T-helper 2 cell treated with Interferon-gamma antibody and Interleukin-4, amounts not matched to agents 100 ng/mL and 5 ng/mL, for 36 hours (primary cell): ENCODE data around the gene NAXE. TPM values are rescaled to one million over a fixed set of nuclear protein-coding genes. Genes with fewer than 3 reads are reported as not detected.
"Not testable (repeated sequence)": the region's sequence is repeated elsewhere in the genome, so short reads cannot be mapped to it uniquely, and the experiment has no call there.

Experiments
- intact Hi-C: fragments of 100-400 bp; cut with micrococcal nuclease; formaldehyde crosslinking; loops from one replicate; pipeline ENCODE4 v1.15.1; 2023
- total RNA-seq: library from RNA; stranded (reverse); gene quantifications from 2 replicates; pipeline ENCODE4 v1.2.3, GENCODE V29; 2022

NAXE gene
- total RNA-seq, 1 donor from 2014 or later = 64.5 TPM

DNA sequence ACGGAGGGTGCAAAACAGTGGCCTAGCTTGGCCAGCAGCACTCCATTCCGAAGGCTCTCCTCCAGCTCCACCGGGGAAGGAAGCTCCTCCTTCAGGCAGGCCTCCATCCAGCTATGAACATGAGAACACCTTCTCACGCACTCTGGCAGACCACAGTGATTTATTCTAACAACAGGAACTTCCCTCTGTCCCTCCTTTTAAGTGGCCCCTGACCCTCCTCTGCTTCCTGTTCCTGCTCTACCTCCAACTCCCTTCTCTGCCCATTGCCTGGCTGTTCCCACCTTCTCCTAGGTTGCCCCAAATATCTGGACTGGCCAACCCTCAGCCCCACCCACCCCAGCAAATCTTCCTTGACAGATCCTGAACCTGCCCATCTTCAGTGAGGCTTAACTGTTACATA lies 25.1 kb upstream of the NAXE start:
- intact Hi-C loops = no loop called here

DNA sequence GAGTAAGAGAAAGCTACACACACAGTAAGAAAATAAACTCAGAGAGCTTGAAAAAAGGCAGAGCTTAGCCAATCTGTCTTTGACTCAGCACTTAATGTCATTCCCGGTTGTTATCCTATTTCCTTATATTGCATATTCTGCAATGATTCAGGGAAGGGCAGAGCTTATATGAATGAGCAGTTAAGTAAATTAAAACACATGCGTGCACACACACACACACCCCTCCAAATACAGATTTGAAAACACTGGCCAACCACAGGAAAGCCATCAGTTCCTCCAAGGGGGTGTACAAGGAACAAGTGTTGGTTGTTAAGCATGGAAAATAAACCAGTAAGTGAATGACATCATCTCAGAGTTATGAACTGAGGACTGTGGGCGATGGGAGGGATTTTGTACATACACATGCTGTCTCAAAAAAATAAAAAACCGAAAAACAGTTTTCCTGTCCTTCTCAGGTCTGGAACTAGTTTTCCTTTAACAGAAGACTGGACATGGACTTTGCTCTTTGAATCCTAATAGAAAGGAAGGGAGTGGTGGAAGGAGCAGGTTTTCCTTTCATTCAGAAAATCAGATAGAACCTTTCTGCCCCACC lies 20.2 kb upstream of the NAXE start:
- intact Hi-C loops = no loop called here

DNA sequence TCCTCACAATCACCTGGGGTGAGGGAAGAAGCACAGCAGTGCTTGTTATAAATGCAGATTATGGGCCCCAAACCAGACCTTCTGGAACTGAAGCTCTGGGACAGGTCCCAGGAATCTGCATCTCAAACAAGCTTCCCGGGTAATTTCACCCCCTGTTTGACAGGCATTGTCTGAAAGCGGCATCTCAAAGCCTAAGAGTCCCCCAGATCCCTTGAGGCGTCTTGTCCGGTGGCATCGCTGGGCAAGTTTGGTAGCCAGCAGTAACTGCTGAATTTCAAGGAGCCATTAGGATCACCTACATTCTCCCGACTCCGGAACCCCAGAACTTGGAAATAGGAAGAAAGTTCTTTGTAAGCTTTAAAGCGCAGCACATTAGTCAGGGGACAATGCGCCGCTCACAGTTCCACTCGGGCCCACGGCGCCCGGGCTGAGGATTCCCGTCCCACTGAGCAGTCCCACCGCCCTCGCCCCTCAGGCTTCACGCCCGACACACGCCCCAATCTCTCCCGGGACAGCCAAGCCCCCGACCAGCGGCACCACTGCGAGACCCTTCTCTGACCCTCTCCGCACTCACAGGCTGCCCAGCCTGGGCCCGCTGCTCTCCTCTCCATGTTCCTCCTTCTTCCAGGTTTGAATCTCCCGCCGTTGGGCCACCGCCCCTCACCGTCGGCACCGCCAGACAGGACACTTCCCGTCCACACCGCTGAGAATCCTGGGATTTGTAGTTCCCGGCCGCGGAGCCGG lies 19.5 kb upstream of the NAXE start, which contains the start of gene IQGAP3:
Gene IQGAP3 (minus strand): TSS at position 647 of the 744 bp plus-strand sequence. CDS start 36 bp downstream, at position 611.
- intact Hi-C loops = no loop called here

DNA sequence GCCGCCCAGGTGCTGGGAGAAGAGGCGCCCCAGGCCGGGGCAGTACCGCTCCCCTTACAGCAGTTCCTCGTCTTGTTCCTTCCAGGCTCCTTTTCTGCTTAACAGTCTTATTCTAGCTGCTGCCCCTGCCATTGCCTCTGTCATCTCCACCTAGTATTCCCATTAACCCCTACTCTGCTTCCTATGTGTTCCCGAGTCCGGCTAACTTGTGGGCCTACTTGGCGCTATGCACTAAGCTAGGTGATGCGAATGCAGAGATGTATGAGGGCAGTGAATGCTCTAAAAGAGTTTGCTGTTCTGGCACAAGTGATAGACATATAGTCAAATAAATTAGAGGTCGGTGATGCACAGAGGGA lies 18.9 kb upstream of the NAXE start:
- intact Hi-C loops = no loop called here

DNA sequence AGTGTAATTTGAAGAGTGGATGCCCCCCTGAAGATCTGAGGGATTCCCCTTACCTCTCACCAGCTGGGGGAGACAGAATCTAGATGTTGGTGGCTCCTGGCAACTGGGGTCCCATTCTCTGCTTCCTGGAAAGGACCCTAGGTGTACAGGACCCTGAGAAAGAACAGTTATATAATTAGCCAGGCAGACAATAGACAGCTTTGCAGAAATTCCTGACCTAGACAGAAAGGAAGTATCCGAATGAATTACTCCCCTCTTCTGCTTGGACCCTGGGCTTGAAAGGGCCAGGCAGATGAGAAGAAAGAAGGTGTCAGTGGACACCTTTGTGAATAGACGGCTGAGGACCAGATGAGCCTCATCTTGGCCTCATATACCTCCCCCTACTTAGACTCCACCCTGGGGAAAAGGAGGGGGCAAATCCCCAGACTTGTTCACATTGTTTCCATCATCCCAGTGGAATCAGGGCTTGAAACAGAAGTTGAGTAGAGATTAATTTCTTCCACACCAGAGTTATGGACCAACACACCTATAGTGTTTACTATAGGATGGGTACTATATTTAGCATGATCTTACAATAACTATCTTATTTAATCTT lies 17.4 kb upstream of the NAXE start:
- intact Hi-C loops = no loop called here

DNA sequence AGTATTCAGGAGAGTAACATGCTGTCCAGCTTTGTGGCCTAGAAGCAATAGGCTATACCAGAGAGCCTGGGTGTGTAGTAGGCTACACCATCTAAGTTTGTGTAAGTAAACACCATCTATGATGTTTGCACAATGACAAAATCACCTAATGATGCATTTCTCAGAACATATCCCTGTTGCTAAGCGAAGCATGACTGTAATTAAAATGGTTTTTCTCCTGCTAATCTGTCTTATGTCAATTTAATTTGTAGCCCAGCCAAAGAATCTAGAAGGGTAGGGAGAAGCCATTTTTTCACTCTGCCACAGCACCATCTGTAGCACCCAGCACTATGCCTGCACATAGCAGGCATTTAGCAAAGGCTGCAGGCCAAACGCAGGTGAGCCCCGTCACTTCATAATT lies 14.0 kb upstream of the NAXE start:
- intact Hi-C loops = no loop called here

DNA sequence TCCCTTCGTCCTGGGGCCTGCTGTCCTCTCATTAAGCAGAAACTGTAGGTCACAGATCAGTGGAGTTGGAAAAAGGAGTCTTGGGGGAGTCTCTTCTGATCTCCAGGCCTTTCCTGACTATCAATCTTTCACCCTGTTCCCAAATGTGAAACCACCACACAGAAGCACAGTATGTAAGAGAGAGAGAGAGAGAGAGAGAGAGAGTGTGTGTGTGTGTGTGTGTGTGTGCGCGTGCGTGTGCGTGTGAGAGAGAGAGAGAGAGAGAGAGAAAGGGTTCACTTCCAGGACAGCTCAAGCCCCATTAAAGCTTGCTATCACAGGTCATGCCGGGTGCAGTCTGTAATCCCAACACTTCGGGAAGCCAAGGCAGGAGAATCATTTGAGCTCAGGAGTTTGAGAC lies 13.5 kb upstream of the NAXE start:
- intact Hi-C loops = no loop called here

DNA sequence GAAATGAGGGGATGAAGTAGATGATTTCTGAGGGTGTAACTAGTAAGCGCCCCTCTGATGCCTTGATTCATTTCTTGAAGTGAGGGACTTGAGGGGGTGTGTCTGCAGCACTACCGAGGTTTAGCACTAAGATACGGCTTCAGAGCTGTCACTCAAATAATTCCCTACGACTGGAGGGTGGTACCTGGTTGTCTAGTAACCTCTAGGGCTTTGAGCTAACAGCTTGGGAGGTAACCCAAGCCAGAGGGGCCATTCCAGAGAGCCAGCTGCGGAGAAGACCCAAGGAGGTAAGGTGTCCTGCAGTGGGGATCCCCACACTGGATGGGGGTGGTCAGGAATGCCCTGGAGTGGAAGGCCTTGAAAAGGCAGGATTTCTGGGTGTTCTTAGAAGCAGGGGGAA lies 12.1 kb upstream of the NAXE start, which contains the start of gene TTC24:
Gene TTC24 (plus strand): TSS at position 252 of the 400 bp plus-strand sequence. CDS start 1,642 bp downstream, outside the sequence.
- intact Hi-C loops = no loop called here

DNA sequence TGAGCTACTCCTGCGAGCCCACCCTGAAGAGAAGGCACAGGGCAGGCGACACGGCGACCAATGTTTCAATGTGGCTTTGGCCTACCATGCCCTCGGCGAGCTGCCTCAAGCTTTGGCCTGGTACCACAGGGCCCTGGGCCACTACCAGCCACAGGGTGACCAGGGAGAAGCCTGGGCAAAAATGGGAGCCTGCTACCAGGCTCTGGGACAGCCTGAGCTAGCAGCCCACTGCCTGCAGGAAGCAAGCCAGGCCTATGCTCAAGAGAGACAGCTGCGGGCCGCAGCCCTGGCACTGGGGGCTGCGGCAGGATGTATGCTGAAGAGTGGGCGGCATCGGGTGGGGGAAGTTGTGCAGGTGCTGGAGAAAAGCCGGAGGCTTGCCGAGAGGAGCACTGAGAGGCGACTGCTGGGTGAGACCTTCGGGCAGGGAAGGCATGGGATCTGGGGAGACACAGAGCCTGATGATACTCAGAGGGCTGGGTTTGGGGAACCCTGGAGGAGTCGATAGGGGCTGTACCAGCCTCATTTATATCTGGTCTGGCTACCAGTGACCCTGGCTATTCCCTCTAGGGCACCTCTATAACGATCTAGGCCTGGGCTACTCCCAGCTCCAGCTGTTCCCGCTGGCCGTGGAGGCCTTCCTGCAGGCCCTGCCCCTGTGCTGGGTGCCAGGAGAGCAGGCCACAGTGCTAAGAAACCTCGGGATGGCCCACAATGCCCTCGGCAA lies 9.8 kb upstream of the NAXE start:
- intact Hi-C loops = loop anchor here (5.0 kb wide), 1 partner anchor 75 kb away; no protein-coding TSS in a partner anchor

DNA sequence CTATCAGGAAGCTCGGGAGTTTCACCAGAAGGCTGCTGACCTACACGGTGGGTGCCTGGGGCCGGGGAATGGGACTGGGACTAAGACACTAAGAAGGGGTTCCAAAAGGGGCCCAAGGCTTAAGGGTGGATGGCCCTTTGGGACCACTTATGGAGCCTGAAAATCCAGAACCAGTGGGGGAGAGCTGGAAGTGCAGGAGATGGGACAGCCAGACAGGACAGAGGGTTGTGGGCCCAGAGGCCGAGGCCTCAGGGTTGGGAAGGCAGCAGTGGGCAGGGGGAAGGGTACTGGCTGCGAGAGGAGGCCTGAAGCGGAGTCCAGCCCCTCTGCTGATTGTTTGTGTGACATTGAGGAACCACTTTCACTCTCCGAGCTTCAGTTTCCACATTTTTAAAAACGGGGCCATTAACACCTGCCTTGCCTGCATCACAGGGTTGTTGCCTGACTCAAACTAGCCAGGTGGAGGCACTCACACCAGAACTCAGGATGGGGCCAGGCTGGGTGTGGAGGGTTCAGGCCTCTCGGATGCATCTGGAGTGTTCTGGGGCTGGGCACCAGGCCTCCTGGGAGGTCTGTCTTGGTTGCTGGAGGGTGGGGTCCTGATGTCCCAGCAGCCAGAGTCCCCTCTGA lies 9.1 kb upstream of the NAXE start:
- intact Hi-C loops = loop anchor here (5.0 kb wide), 1 partner anchor 75 kb away; no protein-coding TSS in a partner anchor

DNA sequence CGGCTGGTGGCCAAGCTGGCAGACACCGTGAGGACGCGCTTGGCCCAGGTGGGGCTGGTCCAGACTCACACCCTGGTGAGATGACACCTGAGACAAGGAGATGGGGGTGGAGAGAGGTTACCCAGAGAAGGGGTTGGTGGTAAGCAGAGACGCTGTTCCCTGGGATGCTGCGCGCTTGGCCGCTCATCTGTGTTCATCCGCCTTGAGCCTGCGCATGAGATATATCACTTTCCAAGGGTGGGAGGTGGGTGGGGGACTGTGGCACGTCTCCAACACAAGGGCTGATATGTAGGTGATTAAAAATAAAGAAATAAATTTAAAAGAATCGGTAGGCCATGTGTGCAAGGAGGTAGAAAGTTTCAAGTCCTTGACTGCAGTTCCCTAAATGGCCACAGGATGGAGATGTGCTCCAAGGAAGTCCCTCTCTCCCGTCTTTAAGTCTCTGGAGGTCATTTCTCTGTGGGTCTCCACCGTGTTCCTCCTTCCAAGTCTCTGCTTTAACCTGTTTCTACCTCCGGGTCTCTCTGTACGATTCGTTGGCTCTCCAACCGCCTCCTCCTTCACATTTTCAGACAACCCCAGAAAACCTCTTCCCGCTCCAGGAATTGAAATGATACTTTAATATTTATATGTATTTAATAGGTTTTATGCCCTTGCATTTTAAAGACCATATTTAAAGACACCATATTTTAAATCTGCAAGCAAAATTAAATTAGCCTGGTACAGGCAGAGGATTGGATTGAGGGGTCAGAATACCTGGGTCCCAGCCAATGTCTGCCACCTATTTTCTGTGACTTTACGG lies 7.6 kb upstream of the NAXE start:
- intact Hi-C loops = loop anchor here (1.0 to 5.0 kb wide), 4 partner anchors 17 to 103 kb away; partner anchors contain the start of gene GPATCH4

DNA sequence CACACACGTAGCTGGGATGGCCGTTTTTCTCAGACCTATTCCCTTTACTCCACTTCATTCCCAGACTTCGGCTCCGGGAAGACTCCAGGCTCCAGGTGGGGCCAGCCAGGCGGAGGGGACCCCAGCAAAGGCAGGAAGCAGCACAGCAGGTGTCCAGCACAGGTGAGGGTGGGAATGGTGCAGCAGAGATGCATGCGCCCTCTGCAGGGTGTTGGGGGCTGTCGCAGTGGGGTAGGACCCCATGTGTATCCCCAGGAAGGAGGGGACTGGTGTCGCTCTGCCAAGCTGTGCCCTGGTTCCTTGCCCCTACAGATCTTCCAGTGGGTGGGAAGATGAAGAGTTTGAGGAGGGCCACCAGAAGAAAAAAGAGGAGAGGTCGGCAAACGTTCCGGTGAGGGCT lies 6.8 kb upstream of the NAXE start:
- intact Hi-C loops = loop anchor here (1.0 to 5.0 kb wide), 4 partner anchors 16 to 104 kb away; partner anchors contain the start of gene GPATCH4

DNA sequence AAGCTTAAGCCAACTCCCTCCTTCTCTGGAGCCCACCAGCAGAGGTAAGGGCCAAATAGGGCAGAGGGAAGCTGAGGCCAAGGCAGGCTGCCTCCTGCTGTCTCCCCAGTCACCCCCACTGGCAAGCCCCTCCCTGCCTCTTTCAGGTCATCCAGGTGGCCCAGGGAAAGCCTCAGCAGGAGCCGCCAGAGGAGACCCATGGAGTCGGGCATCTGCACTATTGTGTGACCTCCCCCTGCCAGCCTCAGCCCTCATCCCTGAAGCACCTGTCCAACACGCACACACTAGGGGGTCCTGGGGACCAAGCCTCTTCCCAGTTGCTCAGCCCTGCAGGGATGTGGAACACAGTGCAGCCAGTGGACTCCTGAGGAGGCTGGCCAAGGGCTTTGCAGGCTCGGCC lies 5.3 kb upstream of the NAXE start:
- intact Hi-C loops = no loop called here

DNA sequence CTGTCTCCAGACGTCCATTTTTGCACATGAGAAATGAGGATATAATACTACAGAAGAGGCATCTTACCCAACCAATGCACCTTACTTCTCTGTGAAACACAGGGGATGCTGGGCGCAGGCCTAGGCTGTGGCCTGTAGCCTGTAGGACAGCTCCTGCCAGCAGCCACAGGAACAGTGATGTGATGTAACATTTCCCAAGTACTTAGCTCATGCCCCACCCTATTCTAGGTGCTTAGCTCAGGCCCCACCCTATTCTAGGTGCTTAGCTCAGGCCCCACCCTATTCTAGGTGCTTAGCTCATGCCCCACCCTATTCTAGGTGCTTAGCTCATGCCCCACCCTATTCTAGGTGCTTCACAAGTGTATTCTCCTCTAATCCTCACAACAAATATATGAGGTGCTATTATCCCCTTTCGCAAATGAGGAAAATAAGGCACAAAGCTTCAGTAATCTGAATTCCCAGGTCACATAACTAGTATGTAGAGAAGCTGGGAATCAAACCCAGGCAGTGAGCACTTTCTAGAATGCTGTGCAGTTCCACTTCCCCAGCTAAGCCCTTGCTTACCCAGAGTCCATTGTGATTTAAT lies 4.6 kb upstream of the NAXE start:
- intact Hi-C loops = no loop called here

DNA sequence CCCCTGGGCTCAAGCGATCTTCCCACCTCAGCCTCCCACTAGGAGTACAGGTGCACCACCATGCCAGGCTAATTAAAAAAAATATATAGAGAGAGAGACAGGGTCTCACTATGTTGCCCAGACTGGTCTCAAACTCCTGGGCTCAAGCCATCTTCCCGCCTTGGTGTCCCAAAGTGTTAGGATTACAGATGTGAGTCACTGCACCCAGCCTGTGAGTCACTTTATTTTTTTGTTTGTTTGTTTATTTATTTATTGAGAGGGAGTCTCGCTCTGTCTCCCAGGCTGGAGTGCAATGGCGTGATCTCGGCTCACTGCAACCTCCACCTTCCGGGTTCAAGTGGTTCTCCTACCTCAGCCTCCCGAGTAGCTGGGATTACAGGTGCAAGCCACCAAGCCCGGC lies 3.6 kb upstream of the NAXE start:
- intact Hi-C loops = not testable (repeated sequence)

DNA sequence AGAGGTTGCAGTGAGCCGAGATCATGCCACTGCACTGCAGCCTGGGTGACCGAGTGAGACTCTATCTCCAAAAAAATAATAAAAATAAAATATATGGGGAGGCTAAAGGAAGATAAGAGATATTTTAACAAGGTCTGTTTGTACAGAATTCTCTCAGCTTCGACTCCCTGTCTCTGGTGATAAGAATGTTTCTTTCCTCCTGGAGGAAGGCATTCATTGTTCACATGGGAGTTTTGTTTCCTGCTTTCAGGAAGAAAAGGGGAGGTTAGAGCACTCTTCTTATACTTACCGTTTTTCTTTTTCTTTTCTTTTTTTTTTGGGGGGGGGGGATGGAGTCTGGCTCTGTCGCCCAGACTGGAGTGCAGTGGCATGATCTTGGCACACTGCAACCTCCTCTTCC lies 2.0 kb upstream of the NAXE start:
- intact Hi-C loops = no loop called here

DNA sequence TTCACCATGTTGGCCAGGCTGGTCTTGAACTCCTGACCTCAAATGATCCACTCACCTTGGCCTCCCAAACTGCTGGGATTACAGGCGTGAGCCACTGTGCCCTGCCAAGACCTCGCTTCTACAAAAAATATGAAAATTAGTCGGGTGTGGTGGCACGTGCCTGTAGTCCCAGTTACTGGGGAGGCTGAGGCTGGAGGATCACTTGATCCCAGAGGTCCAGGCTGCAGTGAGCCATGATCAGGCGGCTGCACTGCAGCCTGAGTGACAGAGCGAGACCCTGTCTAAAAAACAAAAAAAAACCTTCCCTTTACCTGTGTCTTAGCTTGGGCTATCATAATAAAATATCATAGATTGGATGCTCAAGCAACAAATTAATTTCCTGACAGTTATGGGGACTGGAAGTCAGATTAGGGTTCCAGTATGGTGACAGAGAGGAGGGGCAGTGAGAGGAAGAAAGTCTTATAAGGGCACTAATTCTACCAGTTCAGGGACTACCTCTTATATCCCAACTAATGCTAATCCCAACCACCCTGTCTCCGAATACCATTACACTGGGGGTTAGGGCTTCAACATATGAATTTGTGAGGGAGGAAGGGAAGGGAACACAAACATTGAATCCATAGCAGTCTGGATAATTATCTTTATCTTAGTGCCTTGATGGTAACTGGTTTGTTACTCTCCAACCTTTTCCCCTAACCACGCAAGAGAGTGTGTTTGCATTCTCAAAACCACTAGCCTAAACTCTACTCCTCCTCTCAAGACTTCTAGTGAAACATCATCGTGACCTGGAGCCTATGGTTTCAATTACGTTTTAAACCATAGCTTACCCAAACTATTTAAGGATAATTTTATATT lies 1.0 kb upstream of the NAXE start:
- intact Hi-C loops = loop anchor here (1.0 to 5.0 kb wide), 2 partner anchors 11 to 52 kb away; partner anchors contain the start of genes BCAN and GPATCH4

DNA sequence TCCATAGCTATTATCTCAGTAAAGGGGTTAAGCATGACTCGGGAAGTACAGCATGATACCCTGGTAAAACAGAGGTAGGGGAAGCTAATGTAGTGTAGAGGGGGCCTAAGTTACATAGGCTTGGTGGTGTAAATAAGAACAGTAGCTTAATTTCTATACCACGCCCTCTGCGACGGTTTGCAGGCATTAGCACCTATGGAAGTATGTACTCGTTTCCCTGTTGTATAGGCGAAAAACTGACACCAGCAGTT lies 470 bp upstream of the NAXE start:
- intact Hi-C loops = loop anchor here (1.0 to 5.0 kb wide), 2 partner anchors 10 to 51 kb away; partner anchors contain the start of genes BCAN and GPATCH4
